Urothelium cell line (cell line): ENCODE data around the gene ADH1B.
A peak's percentile ranks its signal among the peaks of the same experiment; 100 is the strongest.
"Not testable (repeated sequence)": the region's sequence is repeated elsewhere in the genome, so short reads cannot be mapped to it uniquely, and the experiment has no call there.

ENCODE experiments used
- DNase-seq: peaks from one replicate; pipeline ENCODE4 v3.0.0; 2011; ENCODE audit warnings: low spot score, mixed read lengths
- FAIRE-seq: peaks from 2 replicates; lab custom pipeline; 2011; peaks lifted over from hg19 to GRCh38; lab: Jason Lieb, UNC

ADH1B gene

GRCh38 chr4:99324979-99325378, 3.8 kb upstream of the ADH1B start:
- DNase-seq (no peak), FAIRE-seq (no peak)

GRCh38 chr4:99324361-99324760, 3.2 kb upstream of the ADH1B start:
- DNase-seq: no peak
- FAIRE-seq: no peak

- FAIRE-seq (no peak), DNase-seq (no peak)
Observed at GRCh38 chr4:99323756-99324155, 2.6 kb upstream of the ADH1B start.

- DNase-seq: not testable (repeated sequence)
Observed at GRCh38 chr4:99317811-99318210, 3.4 kb downstream of the ADH1B start.

GRCh38 chr4:99317354-99317753, 3.8 kb downstream of the ADH1B start:
- FAIRE-seq: no peak
- DNase-seq: no peak

More at GRCh38 chr4:99317811-99318210, 3.4 kb downstream of the ADH1B start:
- not testable (repeated sequence) for FAIRE-seq

- FAIRE-seq (no peak), DNase-seq (no peak)
Observed at GRCh38 chr4:99315839-99316238, 5.4 kb downstream of the ADH1B start.

- FAIRE-seq (no peak), DNase-seq (no peak)
Observed at GRCh38 chr4:99314211-99314610, 7.0 kb downstream of the ADH1B start.

- DNase-seq: no peak
- no peak for FAIRE-seq
Observed at GRCh38 chr4:99310389-99310788, 10.8 kb downstream of the ADH1B start.

- FAIRE-seq (no peak), DNase-seq (no peak)
Observed at GRCh38 chr4:99305638-99306400, 15.4 kb downstream of the ADH1B start.

- DNase-seq: no peak
- FAIRE-seq: peak; percentile 30
Observed at GRCh38 chr4:99301376-99302164, 19.6 kb downstream of the ADH1B start.

- peak; percentile 7 for DNase-seq
Observed at GRCh38 chr4:99300934-99301333, 20.3 kb downstream of the ADH1B start.

GRCh38 chr4:99293357-99293756, 27.8 kb downstream of the ADH1B start:
- FAIRE-seq (no peak), DNase-seq (no peak)

More at GRCh38 chr4:99300934-99301333, 20.3 kb downstream of the ADH1B start:
- no peak for FAIRE-seq

GRCh38 chr4:99290848-99291786, 30.1 kb downstream of the ADH1B start, which contains the start of gene ADH1A:
Gene ADH1A, minus strand, starts transcription at chr4:99290985. Its CDS starts 71 bp downstream, at chr4:99290914.
- no peak for FAIRE-seq
- DNase-seq: no peak

GRCh38 chr4:99285387-99285786, 35.8 kb downstream of the ADH1B start:
- DNase-seq (no peak), FAIRE-seq (no peak)

- DNase-seq (no peak), FAIRE-seq (no peak)
Observed at GRCh38 chr4:99282731-99283130, 38.5 kb downstream of the ADH1B start.

GRCh38 chr4:99281261-99281660, 39.9 kb downstream of the ADH1B start:
- DNase-seq: no peak
- no peak for FAIRE-seq

GRCh38 chr4:99276417-99276816, 44.8 kb downstream of the ADH1B start:
- FAIRE-seq: no peak
- DNase-seq: no peak

- DNase-seq (no peak), FAIRE-seq (no peak)
Observed at GRCh38 chr4:99275885-99276284, 45.3 kb downstream of the ADH1B start.

- FAIRE-seq (no peak), DNase-seq (no peak)
Observed at GRCh38 chr4:99275050-99275449, 46.2 kb downstream of the ADH1B start.

GRCh38 chr4:99273704-99274103, 47.5 kb downstream of the ADH1B start:
- DNase-seq (no peak), FAIRE-seq (no peak)

- DNase-seq (no peak), FAIRE-seq (no peak)
Observed at GRCh38 chr4:99264927-99265326, 56.3 kb downstream of the ADH1B start.
